ENCODE results near the gene CLSTN2.

The CLSTN2 gene

GRCh38 chr3:140343211-140344081 lies 408.5 kb downstream of the CLSTN2 start:
- no peak overlapping the region for H3K9ac ChIP-seq (ENCODE audit: low read length)
- 84% methylated on average over 7 of the region's 8 CpGs for WGBS

DNA sequence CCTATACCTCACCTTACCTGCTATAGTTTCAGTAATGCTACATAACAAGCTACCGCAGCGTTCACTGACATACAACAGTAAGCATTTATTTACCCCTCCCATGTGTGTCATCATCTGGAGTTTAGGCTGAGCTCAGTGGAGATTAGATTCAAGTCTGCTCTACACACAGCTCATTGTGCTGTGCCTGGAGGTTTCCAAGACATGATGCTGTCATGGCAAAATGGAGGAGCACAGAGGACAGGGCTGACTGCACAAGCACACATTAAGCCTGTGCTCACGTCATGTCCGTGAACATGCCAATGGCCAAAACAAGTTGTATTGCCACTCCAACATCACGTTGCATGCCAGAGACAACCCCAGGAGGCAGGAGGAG lies 409.1 kb downstream of the CLSTN2 start:
- H3K79me1 ChIP-seq (replicated peaks; ENCODE audit: low read length, poor library complexity, severe bottlenecking): no peaks in the 10 kb centered on the region
- no peak for DNase-seq
- no peak overlapping the region for H3K4me3 ChIP-seq (ENCODE audit: insufficient read depth in 1 of 2, low read depth in 1 of 2, low read length in 2 of 2)
- 82% methylated on average over 2 of the region's 5 CpGs for WGBS
- no peaks in the 10 kb centered on the region for H3K36me3 ChIP-seq (ENCODE audit: control insufficient read depth in 1 of 2, insufficient read depth in 2 of 2, low read depth in 1 of 2, low read length in 2 of 2)
- H3K23ac ChIP-seq (ENCODE audit: low read length in 2 of 2): no peak overlapping the region
- no peak overlapping the region for H2AFZ ChIP-seq (ENCODE audit: low read depth, low read length)
- peaks cover 0 to 5% of the 10 kb centered on the region in 2 experiments for H3K27me3 ChIP-seq (ENCODE audit: control insufficient read depth in 1 of 2, insufficient read depth in 1 of 2, low read length in 2 of 2)
- H2BK15ac ChIP-seq (ENCODE audit: low read depth, poor library complexity, severe bottlenecking): no peak overlapping the region
- no peak overlapping the region for H2BK5ac ChIP-seq (ENCODE audit: low read depth, low read length, poor library complexity, severe bottlenecking)
- no peak overlapping the region for H3K4ac ChIP-seq (ENCODE audit: low read depth in 1 of 2, low read length in 2 of 2)
- no peak overlapping the region for H2AK5ac ChIP-seq (ENCODE audit: low read length, severe bottlenecking)
- H3K9me3 ChIP-seq (ENCODE audit: control insufficient read depth, low read length): peaks cover 9% of the 10 kb centered on the region
- no peaks in the 10 kb centered on the region for H3K4me1 ChIP-seq (ENCODE audit: control insufficient read depth, insufficient read depth, low read depth, low read length)
- no peak overlapping the region for H3K14ac ChIP-seq (ENCODE audit: low read length in 2 of 2)
- no peak overlapping the region for H2BK120ac ChIP-seq (ENCODE audit: low read depth, low read length)
- H4K91ac ChIP-seq (ENCODE audit: low read length): no peak overlapping the region
- no peak overlapping the region for H3K9ac ChIP-seq (ENCODE audit: low read length)
- no peak overlapping the region for H3K4me2 ChIP-seq (ENCODE audit: low read length, poor library complexity, severe bottlenecking)
- H4K8ac ChIP-seq (ENCODE audit: low read length): no peak overlapping the region
- no peak overlapping the region for H3K27ac ChIP-seq (ENCODE audit: low read length, poor library complexity, severe bottlenecking)
- H3K18ac ChIP-seq (ENCODE audit: low read depth in 1 of 2, low read length in 2 of 2): no peak overlapping the region
- H2BK12ac ChIP-seq (ENCODE audit: low read length in 2 of 2): no peak overlapping the region

More at GRCh38 chr3:140343211-140344081, 408.5 kb downstream of the CLSTN2 start:
- H2AFZ ChIP-seq (ENCODE audit: low read depth, low read length): no peak overlapping the region
- no peak overlapping the region for H3K4ac ChIP-seq (ENCODE audit: low read depth in 1 of 2, low read length in 2 of 2)
- H4K91ac ChIP-seq (ENCODE audit: low read length): no peak overlapping the region
- H3K18ac ChIP-seq (ENCODE audit: low read depth in 1 of 2, low read length in 2 of 2): no peak overlapping the region
- H2BK120ac ChIP-seq (ENCODE audit: low read depth, low read length): no peak overlapping the region
- no peaks in the 10 kb centered on the region for H3K36me3 ChIP-seq (ENCODE audit: control insufficient read depth in 1 of 2, insufficient read depth in 2 of 2, low read depth in 1 of 2, low read length in 2 of 2)
- H3K14ac ChIP-seq (ENCODE audit: low read length in 2 of 2): no peak overlapping the region
- no peak overlapping the region for H3K27ac ChIP-seq (ENCODE audit: low read length, poor library complexity, severe bottlenecking)
- no peak for DNase-seq
- no peak overlapping the region for H4K8ac ChIP-seq (ENCODE audit: low read length)
- H2BK5ac ChIP-seq (ENCODE audit: low read depth, low read length, poor library complexity, severe bottlenecking): no peak overlapping the region
- peaks cover 0 to 5% of the 10 kb centered on the region in 2 experiments for H3K27me3 ChIP-seq (ENCODE audit: control insufficient read depth in 1 of 2, insufficient read depth in 1 of 2, low read length in 2 of 2)
- no peak overlapping the region for H2BK15ac ChIP-seq (ENCODE audit: low read depth, poor library complexity, severe bottlenecking)
- H3K4me2 ChIP-seq (ENCODE audit: low read length, poor library complexity, severe bottlenecking): no peak overlapping the region
- peaks cover 9% of the 10 kb centered on the region for H3K9me3 ChIP-seq (ENCODE audit: control insufficient read depth, low read length)
- no peaks in the 10 kb centered on the region for H3K79me1 ChIP-seq (replicated peaks; ENCODE audit: low read length, poor library complexity, severe bottlenecking)
- no peak overlapping the region for H2AK5ac ChIP-seq (ENCODE audit: low read length, severe bottlenecking)
- no peak overlapping the region for H3K23ac ChIP-seq (ENCODE audit: low read length in 2 of 2)
- H3K4me3 ChIP-seq (ENCODE audit: insufficient read depth in 1 of 2, low read depth in 1 of 2, low read length in 2 of 2): no peak overlapping the region
- H3K4me1 ChIP-seq (ENCODE audit: control insufficient read depth, insufficient read depth, low read depth, low read length): no peaks in the 10 kb centered on the region
- H2BK12ac ChIP-seq (ENCODE audit: low read length in 2 of 2): no peak overlapping the region

GRCh38 chr3:140344601-140345205 lies 409.7 kb downstream of the CLSTN2 start:
- Histone ChIP-seq H3K4me2 (ENCODE audit: low read length, poor library complexity, severe bottlenecking) (no peak overlapping the region), H4K91ac (ENCODE audit: low read length) (no peak overlapping the region), H2BK120ac (ENCODE audit: low read depth, low read length) (no peak overlapping the region), H3K23ac (ENCODE audit: low read length in 2 of 2) (no peak overlapping the region), H2BK15ac (ENCODE audit: low read depth, poor library complexity, severe bottlenecking) (no peak overlapping the region), H2AK5ac (ENCODE audit: low read length, severe bottlenecking) (no peak overlapping the region), H2BK5ac (ENCODE audit: low read depth, low read length, poor library complexity, severe bottlenecking) (no peak overlapping the region), H3K9me3 (ENCODE audit: control insufficient read depth, low read length) (peaks cover 9% of the 10 kb centered on the region), H2AFZ (ENCODE audit: low read depth, low read length) (no peak overlapping the region), H3K36me3 (ENCODE audit: control insufficient read depth in 1 of 2, insufficient read depth in 2 of 2, low read depth in 1 of 2, low read length in 2 of 2) (no peaks in the 10 kb centered on the region), H3K4me3 (ENCODE audit: insufficient read depth in 1 of 2, low read depth in 1 of 2, low read length in 2 of 2) (no peak overlapping the region), H2BK12ac (ENCODE audit: low read length in 2 of 2) (no peak overlapping the region), H3K14ac (ENCODE audit: low read length in 2 of 2) (no peak overlapping the region), H4K8ac (ENCODE audit: low read length) (no peak overlapping the region), H3K4ac (ENCODE audit: low read depth in 1 of 2, low read length in 2 of 2) (no peak overlapping the region), H3K79me1 (replicated peaks; ENCODE audit: low read length, poor library complexity, severe bottlenecking) (no peaks in the 10 kb centered on the region), H3K4me1 (ENCODE audit: control insufficient read depth, insufficient read depth, low read depth, low read length) (no peaks in the 10 kb centered on the region), H3K27me3 (ENCODE audit: control insufficient read depth in 1 of 2, insufficient read depth in 1 of 2, low read length in 2 of 2) (peaks cover 0 to 5% of the 10 kb centered on the region in 2 experiments), H3K18ac (ENCODE audit: low read depth in 1 of 2, low read length in 2 of 2) (no peak overlapping the region), H3K27ac (ENCODE audit: low read length, poor library complexity, severe bottlenecking) (no peak overlapping the region), H3K9ac (ENCODE audit: low read length) (no peak overlapping the region)
- 80% methylated on average over 5 of the region's 5 CpGs for whole genome bisulfite sequencing
- DNase-seq: no peak

GRCh38 chr3:140347151-140347550 lies 412.2 kb downstream of the CLSTN2 start:
- no peak overlapping the region for H3K18ac ChIP-seq (ENCODE audit: low read depth in 1 of 2, low read length in 2 of 2)
- H3K14ac ChIP-seq (ENCODE audit: low read length in 2 of 2): no peak overlapping the region
- H3K23ac ChIP-seq (ENCODE audit: low read length in 2 of 2): no peak overlapping the region
- H2BK120ac ChIP-seq (ENCODE audit: low read depth, low read length): no peak overlapping the region
- H2AK5ac ChIP-seq (ENCODE audit: low read length, severe bottlenecking): no peak overlapping the region
- no peak overlapping the region for H3K27ac ChIP-seq (ENCODE audit: low read length, poor library complexity, severe bottlenecking)
- H4K8ac ChIP-seq (ENCODE audit: low read length): no peak overlapping the region
- no peak overlapping the region for H2BK15ac ChIP-seq (ENCODE audit: low read depth, poor library complexity, severe bottlenecking)
- no peak overlapping the region for H3K9ac ChIP-seq (ENCODE audit: low read length)
- no peak overlapping the region for H2BK12ac ChIP-seq (ENCODE audit: low read length in 2 of 2)
- H3K4ac ChIP-seq (ENCODE audit: low read depth in 1 of 2, low read length in 2 of 2): no peak overlapping the region
- H4K91ac ChIP-seq (ENCODE audit: low read length): no peak overlapping the region
- H2BK5ac ChIP-seq (ENCODE audit: low read depth, low read length, poor library complexity, severe bottlenecking): no peak overlapping the region
- no peaks in the 10 kb centered on the region for H3K79me1 ChIP-seq (replicated peaks; ENCODE audit: low read length, poor library complexity, severe bottlenecking)
- peaks cover 0 to 5% of the 10 kb centered on the region in 2 experiments for H3K27me3 ChIP-seq (ENCODE audit: control insufficient read depth in 1 of 2, insufficient read depth in 1 of 2, low read length in 2 of 2)
- H3K4me3 ChIP-seq (ENCODE audit: insufficient read depth in 1 of 2, low read depth in 1 of 2, low read length in 2 of 2): no peak overlapping the region
- no peak for DNase-seq
- H3K9me3 ChIP-seq (ENCODE audit: control insufficient read depth, low read length): peaks cover 7% of the 10 kb centered on the region
- no peak overlapping the region for H2AFZ ChIP-seq (ENCODE audit: low read depth, low read length)
- H3K4me2 ChIP-seq (ENCODE audit: low read length, poor library complexity, severe bottlenecking): no peak overlapping the region
- no peaks in the 10 kb centered on the region for H3K4me1 ChIP-seq (ENCODE audit: control insufficient read depth, insufficient read depth, low read depth, low read length)
- H3K36me3 ChIP-seq (ENCODE audit: control insufficient read depth in 1 of 2, insufficient read depth in 2 of 2, low read depth in 1 of 2, low read length in 2 of 2): no peaks in the 10 kb centered on the region
